ENCODE data around the gene XAGE2. TPM values are rescaled to one million over a fixed set of nuclear protein-coding genes. Genes with fewer than 3 reads are reported as not detected.
"Not testable (repeated sequence)": the region's sequence is repeated elsewhere in the genome, so short reads cannot be mapped to it uniquely, and the experiment has no call there.

Gene XAGE2
- total RNA-seq: not detected

GRCh38 chrX:52368368-52369055, at the start of gene XAGE2:
TSS of gene XAGE2 (plus strand) at chrX:52369021. CDS start at chrX:52370015, 994 bp downstream.
- Histone ChIP-seq H3K4me3 (no peak within 1 kb of the TSS), H3K27ac (no peak within 1 kb of the TSS), H3K4me1 (replicated peaks in 1 of 2) (no peaks in the 10 kb centered on the region)
- ATAC-seq (replicated peaks in 6 of 8): no peak
- WGBS, 10 experiments: 39 to 91% methylated on average over 2 to 7 of the region's 19 CpGs; no CpG with 5 or more reads in 8 of the 10 experiments
- in situ Hi-C loops (cut with MboI; ENCODE audit: low pct_unique_long_range_greater_than_20kb in 2 of 9, low sequenced_read_pairs in 9 of 9, unreplicated experiment in 9 of 9): no loop called here

GRCh38 chrX:52337410-52337809, 31.4 kb upstream of the XAGE2 start:
- 0 to 100% (median 53%) methylated on average over 1 of the region's 4 CpGs; no CpG with 5 or more reads in 6 of the 10 experiments for WGBS, 10 experiments
- in situ Hi-C loops (cut with MboI; ENCODE audit: low pct_unique_long_range_greater_than_20kb in 2 of 9, low sequenced_read_pairs in 9 of 9, unreplicated experiment in 9 of 9): loop anchor here in 1 of 9 experiments (25.0 kb wide), 1 partner anchor 500 kb away; no protein-coding TSS in a partner anchor
- H3K27ac ChIP-seq: no peak overlapping the region

GRCh38 chrX:52341493-52341892, 27.3 kb upstream of the XAGE2 start:
- in situ Hi-C loops (cut with MboI; ENCODE audit: low pct_unique_long_range_greater_than_20kb in 2 of 9, low sequenced_read_pairs in 9 of 9, unreplicated experiment in 9 of 9): loop anchor here in 1 of 9 experiments (25.0 kb wide), 1 partner anchor 496 kb away; no protein-coding TSS in a partner anchor
- ATAC-seq (replicated peaks in 6 of 8): no peak

More at GRCh38 chrX:52337410-52337809, 31.4 kb upstream of the XAGE2 start:
- no peak for ATAC-seq (replicated peaks in 6 of 8)
- no peaks in the 10 kb centered on the region for H3K4me1 ChIP-seq (replicated peaks in 1 of 2)
- no peak overlapping the region for H3K4me3 ChIP-seq

GRCh38 chrX:52343131-52343530, 25.7 kb upstream of the XAGE2 start:
- in situ Hi-C loops (cut with MboI; ENCODE audit: low pct_unique_long_range_greater_than_20kb in 2 of 9, low sequenced_read_pairs in 9 of 9, unreplicated experiment in 9 of 9): loop anchor here in 1 of 9 experiments (25.0 kb wide), 1 partner anchor 494 kb away; no protein-coding TSS in a partner anchor
- not testable (repeated sequence) for ATAC-seq (replicated peaks in 6 of 8); H3K27ac ChIP-seq; H3K4me1 ChIP-seq (replicated peaks in 1 of 2); H3K4me3 ChIP-seq
- whole genome bisulfite sequencing, 10 experiments: 40% methylated on average over 1 of the region's 6 CpGs; no CpG with 5 or more reads in 9 of the 10 experiments

More at GRCh38 chrX:52341493-52341892, 27.3 kb upstream of the XAGE2 start:
- Histone ChIP-seq H3K4me1 (replicated peaks in 1 of 2) (no peaks in the 10 kb centered on the region), H3K4me3 (no peak overlapping the region), H3K27ac (no peak overlapping the region)

GRCh38 chrX:52345402-52345801, 23.4 kb upstream of the XAGE2 start:
- 0 to 33% (median 0%) methylated on average over 1 of the region's 4 CpGs; no CpG with 5 or more reads in 7 of the 10 experiments for WGBS, 10 experiments
- H3K4me3 ChIP-seq; H3K27ac ChIP-seq; H3K4me1 ChIP-seq (replicated peaks in 1 of 2): not testable (repeated sequence)
- in situ Hi-C loops (cut with MboI; ENCODE audit: low pct_unique_long_range_greater_than_20kb in 2 of 9, low sequenced_read_pairs in 9 of 9, unreplicated experiment in 9 of 9): loop anchor here in 1 of 9 experiments (25.0 kb wide), 1 partner anchor 492 kb away; no protein-coding TSS in a partner anchor
- peak in 3 of 8 experiments; percentile 64 to 74 (median 73) for ATAC-seq (replicated peaks in 6 of 8)

GRCh38 chrX:52346174-52347165, 22.4 kb upstream of the XAGE2 start:
- in situ Hi-C loops (cut with MboI; ENCODE audit: low pct_unique_long_range_greater_than_20kb in 2 of 9, low sequenced_read_pairs in 9 of 9, unreplicated experiment in 9 of 9): loop anchor here in 1 of 9 experiments (25.0 kb wide), 1 partner anchor 491 kb away; no protein-coding TSS in a partner anchor
- no peaks in the 10 kb centered on the region for H3K4me1 ChIP-seq (replicated peaks in 1 of 2)
- ATAC-seq (replicated peaks in 6 of 8): peak in 4 of 8 experiments; percentile 22 to 97 (median 86)
- no peak overlapping the region for H3K4me3 ChIP-seq
- no CpG with 5 or more reads among the region's 8 CpGs for whole genome bisulfite sequencing, 10 experiments
- no peak overlapping the region for H3K27ac ChIP-seq

GRCh38 chrX:52349681-52350080, 19.1 kb upstream of the XAGE2 start:
- in situ Hi-C loops (cut with MboI; ENCODE audit: low pct_unique_long_range_greater_than_20kb in 2 of 9, low sequenced_read_pairs in 9 of 9, unreplicated experiment in 9 of 9): loop anchor here in 1 of 9 experiments (25.0 kb wide), 1 partner anchor 488 kb away; no protein-coding TSS in a partner anchor
- H3K4me3 ChIP-seq: no peak overlapping the region
- WGBS, 10 experiments: 0 to 100% (median 87%) methylated on average over 1 to 2 of the region's 6 CpGs; no CpG with 5 or more reads in 7 of the 10 experiments
- no peaks in the 10 kb centered on the region for H3K4me1 ChIP-seq (replicated peaks in 1 of 2)
- H3K27ac ChIP-seq: no peak overlapping the region
- ATAC-seq (replicated peaks in 6 of 8): no peak

- 0 to 60% methylated on average over 1 of the region's 1 CpG; no CpG with 5 or more reads in 8 of the 10 experiments for WGBS, 10 experiments
- in situ Hi-C loops (cut with MboI; ENCODE audit: low pct_unique_long_range_greater_than_20kb in 2 of 9, low sequenced_read_pairs in 9 of 9, unreplicated experiment in 9 of 9): no loop called here
- H3K27ac ChIP-seq: no peak overlapping the region
- H3K4me1 ChIP-seq (replicated peaks in 1 of 2): no peaks in the 10 kb centered on the region
- no peak overlapping the region for H3K4me3 ChIP-seq
- no peak for ATAC-seq (replicated peaks in 6 of 8)
Observed at GRCh38 chrX:52352551-52352950, 16.3 kb upstream of the XAGE2 start.

- H3K4me3 ChIP-seq: no peak overlapping the region
- no peak for ATAC-seq (replicated peaks in 6 of 8)
- H3K27ac ChIP-seq: no peak overlapping the region
- in situ Hi-C loops (cut with MboI; ENCODE audit: low pct_unique_long_range_greater_than_20kb in 2 of 9, low sequenced_read_pairs in 9 of 9, unreplicated experiment in 9 of 9): no loop called here
- no peaks in the 10 kb centered on the region for H3K4me1 ChIP-seq (replicated peaks in 1 of 2)
Observed at GRCh38 chrX:52353838-52354237, 15.0 kb upstream of the XAGE2 start.

- Histone ChIP-seq H3K4me1 (replicated peaks in 1 of 2) (no peaks in the 10 kb centered on the region), H3K27ac (no peak overlapping the region), H3K4me3 (no peak overlapping the region)
- in situ Hi-C loops (cut with MboI; ENCODE audit: low pct_unique_long_range_greater_than_20kb in 2 of 9, low sequenced_read_pairs in 9 of 9, unreplicated experiment in 9 of 9): no loop called here
- no peak for ATAC-seq (replicated peaks in 6 of 8)
Observed at GRCh38 chrX:52355108-52355507, 13.7 kb upstream of the XAGE2 start.

- no peak overlapping the region for H3K27ac ChIP-seq
- peak in 4 of 8 experiments; percentile 19 to 96 (median 74) for ATAC-seq (replicated peaks in 6 of 8)
- 0 to 90% (median 42%) methylated on average over 2 to 6 of the region's 7 CpGs; no CpG with 5 or more reads in 5 of the 10 experiments for WGBS, 10 experiments
- H3K4me3 ChIP-seq: no peak overlapping the region
- in situ Hi-C loops (cut with MboI; ENCODE audit: low pct_unique_long_range_greater_than_20kb in 2 of 9, low sequenced_read_pairs in 9 of 9, unreplicated experiment in 9 of 9): no loop called here
- no peaks in the 10 kb centered on the region for H3K4me1 ChIP-seq (replicated peaks in 1 of 2)
Observed at GRCh38 chrX:52359614-52360232, 9.1 kb upstream of the XAGE2 start.

GRCh38 chrX:52361941-52362340, 6.9 kb upstream of the XAGE2 start:
- 10 to 100% (median 65%) methylated on average over 1 to 8 of the region's 8 CpGs; no CpG with 5 or more reads in 2 of the 10 experiments for WGBS, 10 experiments
- H3K27ac ChIP-seq: no peak overlapping the region
- no peak for ATAC-seq (replicated peaks in 6 of 8)
- no peak overlapping the region for H3K4me3 ChIP-seq
- in situ Hi-C loops (cut with MboI; ENCODE audit: low pct_unique_long_range_greater_than_20kb in 2 of 9, low sequenced_read_pairs in 9 of 9, unreplicated experiment in 9 of 9): no loop called here
- no peaks in the 10 kb centered on the region for H3K4me1 ChIP-seq (replicated peaks in 1 of 2)
